GM19099 (cell line): ENCODE data around the gene TMX2.

Experiments
- POLR2A ChIP-seq: IDR thresholded peaks from 3 replicates; pipeline ENCODE4 v1.6.1; 2011; ENCODE audit warnings: low read depth; ENCODE audit not compliant: insufficient read length; ENCODE audit errors: extremely low read depth

Gene TMX2

GRCh38 chr11:57776577-57777210 is 64.3 kb downstream of the TMX2 start:
- no peak for TF ChIP-seq POLR2A

- no peak for TF ChIP-seq POLR2A
These were observed 65.5 kb downstream of the TMX2 start for GRCh38 chr11:57777969-57778317.

- no peak for TF ChIP-seq POLR2A
These were observed 66.1 kb downstream of the TMX2 start for GRCh38 chr11:57778318-57779037.

GRCh38 chr11:57779276-57779675 is 66.9 kb downstream of the TMX2 start:
- TF ChIP-seq POLR2A, result no peak

GRCh38 chr11:57781529-57781943 is 69.1 kb downstream of the TMX2 start:
- TF ChIP-seq POLR2A, result no peak

- no peak for TF ChIP-seq POLR2A
These were observed 72.7 kb downstream of the TMX2 start for GRCh38 chr11:57785072-57785471.

- no peak for TF ChIP-seq POLR2A
These were observed 74.0 kb downstream of the TMX2 start for GRCh38 chr11:57786436-57786835.

GRCh38 chr11:57787006-57787604 is 74.7 kb downstream of the TMX2 start:
- no peak for TF ChIP-seq POLR2A

- no peak for TF ChIP-seq POLR2A
These were observed 75.7 kb downstream of the TMX2 start for GRCh38 chr11:57787920-57788702.

GRCh38 chr11:57788703-57789088 is 76.3 kb downstream of the TMX2 start:
- TF ChIP-seq POLR2A, result no peak
